Endothelial cell of umbilical vein (primary cell): ENCODE measurements around the gene CXCL3. TPM values are rescaled to one million over a fixed set of nuclear protein-coding genes. Genes with fewer than 3 reads are reported as not detected.

Experiments used
- BruUV-seq: library from RNA; stranded (reverse); fragments of 400-500 nt; replicated peaks from 2 replicates; lab custom pipeline; 2021; lab: Mats Ljungman, UMichigan
- CTCF ChIA-PET: fragments of 300-600, 350-600 bp; sonication (Branson Sonifier 250); formaldehyde crosslinking; loops from one replicate; lab custom pipeline; 2021; ENCODE audit warnings: antibody characterized with exemption, inconsistent platforms; lab: Charles Lee
- POLR2A ChIA-PET: fragments of 300-600, 350-600 bp; sonication (Branson Sonifier 250); formaldehyde crosslinking; loops from one replicate; lab custom pipeline; 2021; ENCODE audit warnings: antibody characterized with exemption, inconsistent platforms; lab: Charles Lee
- DNase-seq: peaks from one replicate; pipeline ENCODE4 v3.0.0-alpha.2; 2011; ENCODE audit warnings: low read depth, low spot score
- FAIRE-seq: peaks from 2 replicates; lab custom pipeline; 2011; peaks lifted over from hg19 to GRCh38; lab: Jason Lieb, UNC
- H2AFZ ChIP-seq: 2 replicates; pipeline ENCODE4 v1.6.0; 2012; ENCODE audit warnings: low read depth, low read length, control low read depth, inconsistent platforms
- H3K27ac ChIP-seq: 2 replicates; pipeline ENCODE4 v1.5.1; 2011; ENCODE audit warnings: low read depth, mild to moderate bottlenecking, control low read depth, low read length, moderate library complexity; ENCODE audit not compliant: insufficient read depth
- H3K27me3 ChIP-seq, 2 experiments: 2 replicates each; pipeline versions ENCODE4 v1.6.0 to v1.6.1; 2011; ENCODE audit warnings: low read length in 2 of 2, mixed read lengths in 1 of 2; ENCODE audit not compliant: control insufficient read depth in 2 of 2, insufficient read depth in 2 of 2
- H3K36me3 ChIP-seq, 2 experiments: 2 replicates in 1 of 2; 3 replicates in 1 of 2; pipeline ENCODE4 v1.5.1; 2011; ENCODE audit warnings: low read length in 2 of 2, mild to moderate bottlenecking in 1 of 2, moderate library complexity in 1 of 2; ENCODE audit not compliant: control insufficient read depth in 2 of 2, insufficient read depth in 2 of 2; ENCODE audit errors: extremely low read depth in 1 of 2
- H3K4me1 ChIP-seq: 3 replicates; pipeline ENCODE4 v1.5.1; 2011; ENCODE audit warnings: mild to moderate bottlenecking, low read length; ENCODE audit not compliant: control insufficient read depth, insufficient read depth; ENCODE audit errors: extremely low read depth
- H3K4me2 ChIP-seq: 2 replicates; pipeline ENCODE4 v1.6.1; 2011; ENCODE audit warnings: low read length, control low read depth, mixed read lengths; ENCODE audit not compliant: insufficient read depth
- H3K4me3 ChIP-seq, 3 experiments: fragments of 200-600 bp in 1 of 3; sonication (generic), shearing (Covaris generic) in 1 of 3; replicated peaks in 1 of 3; 2 replicates each; pipeline ENCODE4 v1.5.1; 2011 to 2016; ENCODE audit warnings: control low read depth in 3 of 3, low read length in 3 of 3, mild to moderate bottlenecking in 2 of 3, inconsistent platforms in 1 of 3, low read depth in 1 of 3, moderate library complexity in 1 of 3; ENCODE audit not compliant: insufficient read depth in 1 of 3
- H3K79me2 ChIP-seq: 2 replicates; pipeline ENCODE4 v1.6.0; 2012; ENCODE audit warnings: low read length, inconsistent platforms; ENCODE audit not compliant: control insufficient read depth, insufficient read depth
- H3K9ac ChIP-seq: replicated peaks from 2 replicates; pipeline ENCODE3; 2011; ENCODE audit warnings: low read length, control low read depth; ENCODE audit not compliant: insufficient read depth; ENCODE audit errors: extremely low read depth
- H3K9me1 ChIP-seq: replicated peaks from 3 replicates; pipeline ENCODE4 v1.6.0; 2011; ENCODE audit warnings: mild to moderate bottlenecking, low read length; ENCODE audit not compliant: control insufficient read depth, insufficient read depth; ENCODE audit errors: extremely low read depth
- H3K9me3 ChIP-seq: replicated peaks from 2 replicates; pipeline ENCODE4 v1.5.1; 2012; ENCODE audit warnings: low read length, inconsistent platforms; ENCODE audit not compliant: control insufficient read depth, insufficient read depth
- H4K20me1 ChIP-seq: replicated peaks from 2 replicates; pipeline ENCODE3; 2011; ENCODE audit warnings: mild to moderate bottlenecking, low read length; ENCODE audit not compliant: control insufficient read depth, insufficient read depth; ENCODE audit errors: extremely low read depth
- CTCF ChIP-seq, 2 donors: IDR thresholded peaks; 1 replicate in 1 of 2; 2 replicates in 1 of 2; pipeline ENCODE4 v1.5.1; 2011; ENCODE audit warnings: low read length in 2 of 2, mild to moderate bottlenecking in 2 of 2, moderate library complexity in 2 of 2, control low read depth in 1 of 2, inconsistent platforms in 1 of 2, low read depth in 1 of 2; ENCODE audit not compliant: insufficient read depth in 1 of 2; ENCODE audit errors: extremely low read depth in 1 of 2
- EZH2 ChIP-seq: IDR thresholded peaks from 2 replicates; pipeline ENCODE4 v1.6.1; 2012; ENCODE audit warnings: borderline replicate concordance, low read depth, mild to moderate bottlenecking, moderate library complexity, low read length, inconsistent platforms; ENCODE audit not compliant: severe bottlenecking
- FOS ChIP-seq: IDR thresholded peaks from 2 replicates; pipeline ENCODE4 v1.6.1; 2011; ENCODE audit warnings: mild to moderate bottlenecking, low read length, moderate library complexity, borderline replicate concordance; ENCODE audit not compliant: insufficient read depth
- GATA2 ChIP-seq: IDR thresholded peaks from 2 replicates; pipeline ENCODE4 v1.7.0; 2011; ENCODE audit warnings: low read depth, mild to moderate bottlenecking, moderate library complexity, mixed read lengths, low read length; ENCODE audit not compliant: insufficient read length, insufficient read depth
- JUN ChIP-seq: IDR thresholded peaks from 2 replicates; pipeline ENCODE4 v1.6.1; 2011; ENCODE audit warnings: borderline replicate concordance, low read depth; ENCODE audit not compliant: insufficient read length, insufficient read depth
- MAX ChIP-seq: IDR thresholded peaks from 2 replicates; pipeline ENCODE4 v1.6.1; 2011; ENCODE audit not compliant: insufficient read depth, insufficient read length
- MYC ChIP-seq: IDR thresholded peaks from one replicate; pipeline ENCODE4 v1.6.1; 2011; ENCODE audit warnings: mild to moderate bottlenecking, low read depth, low read length
- POLR2A ChIP-seq: IDR thresholded peaks from 2 replicates; pipeline ENCODE4 v1.6.1; 2012; ENCODE audit warnings: low read depth, mild to moderate bottlenecking, control low read depth, low read length
- POLR2AphosphoS5 ChIP-seq: IDR thresholded peaks from 2 replicates; pipeline ENCODE4 v1.6.1; 2012; ENCODE audit warnings: low read depth, mild to moderate bottlenecking, control low read depth, low read length, moderate library complexity; ENCODE audit not compliant: insufficient read depth
- dilution Hi-C: fragments of 300-500 bp; cut with MboI; formaldehyde crosslinking; loops from one replicate; pipeline ENCODE4 v1.15.0; 2019; ENCODE audit warnings: low sequenced_read_pairs; ENCODE audit not compliant: extremely low pct_ligation_motif_present
- intact Hi-C: fragments of 100-400 bp; cut with micrococcal nuclease; formaldehyde crosslinking; loops from one replicate; pipeline ENCODE4 v1.10.0; 2022
- polyA plus RNA-seq, 4 experiments: library from polyadenylated mRNA; depleted of rRNA in 3 of 4; stranded (reverse) in 3 of 4; unstranded in 1 of 4; fragments of >200 nt; gene quantifications; 2 replicates each; pipeline versions ENCODE4 v1.2.1 to v1.2.3, GENCODE V29; 2011 to 2012; ENCODE audit warnings: missing spikeins in 1 of 4
- total RNA-seq: library from RNA; stranded (reverse); gene quantifications from 2 replicates; pipeline ENCODE4 v1.2.3, GENCODE V29; 2021

Gene CXCL3
- total and polyA plus RNA-seq, 2 donors (not counting 3 experiments of a cell fraction or from before 2014, with no cell fraction given), result 1.1 to 1.3 TPM

- DNase-seq (no peak), FAIRE-seq (no peak)
- dilution Hi-C loops, result no loop called here
- Histone ChIP-seq H3K9me3 (no peaks in the 10 kb centered on the region), H3K4me1 (peaks cover 15% of the 10 kb centered on the region), H3K9me1 (no peaks in the 10 kb centered on the region), H3K4me3 (no peak overlapping the region), H3K27ac (no peak overlapping the region), H3K36me3 (no peaks in the 10 kb centered on the region), H3K4me2 (no peak overlapping the region), H4K20me1 (no peaks in the 10 kb centered on the region), H3K27me3 (no peaks in the 10 kb centered on the region), H3K79me2 (no peaks in the 10 kb centered on the region), H3K9ac (no peak overlapping the region), H2AFZ (no peak overlapping the region)
- CTCF ChIA-PET, result interaction anchor here (1.3 to 2.4 kb wide), 2 partner anchors 17 to 92 kb away, joined by 3 to 10 read pairs; no protein-coding TSS in a partner anchor
- no peak for TF ChIP-seq MYC
- TF ChIP-seq FOS, result no peak
- no peak for TF ChIP-seq GATA2
- no peak for TF ChIP-seq MAX
- no peak for TF ChIP-seq CTCF (IDR thresholded peaks at IDR 0.05; ENCODE audit: extremely low read depth in 1 of 2, insufficient read depth in 1 of 2, low read depth in 1 of 2, low read length in 2 of 2)
- TF ChIP-seq POLR2AphosphoS5, result no peak
- TF ChIP-seq EZH2, result no peak
- TF ChIP-seq JUN, result no peak
- TF ChIP-seq POLR2A, result no peak
- POLR2A ChIA-PET, result no interaction called here
- no TSS peak for BruUV-seq
- intact Hi-C loops, result no loop called here
Measured at GRCh38 chr4:74042681-74043080, 4.2 kb upstream of the CXCL3 start.
